Hindlimb muscle (tissue), 1 donor: ENCODE results near the gene PIBF1. TPM values are rescaled to one million over a fixed set of nuclear protein-coding genes. Genes with fewer than 3 reads are reported as not detected.
"Not testable (repeated sequence)": the region's sequence is repeated elsewhere in the genome, so short reads cannot be mapped to it uniquely, and the experiment has no call there.

Source experiments
- DNase-seq: peaks from one replicate; pipeline ENCODE4 v3.0.0-alpha.2; 2013
- polyA plus RNA-seq: library from polyadenylated mRNA; unstranded; fragments of 120-200 nt; gene quantifications from one replicate; pipeline ENCODE4 v1.2.1, GENCODE V29; 2013; ENCODE audit not compliant: insufficient read length

PIBF1 gene
- polyA plus RNA-seq, 1 donor, result 19.1 TPM

DNA sequence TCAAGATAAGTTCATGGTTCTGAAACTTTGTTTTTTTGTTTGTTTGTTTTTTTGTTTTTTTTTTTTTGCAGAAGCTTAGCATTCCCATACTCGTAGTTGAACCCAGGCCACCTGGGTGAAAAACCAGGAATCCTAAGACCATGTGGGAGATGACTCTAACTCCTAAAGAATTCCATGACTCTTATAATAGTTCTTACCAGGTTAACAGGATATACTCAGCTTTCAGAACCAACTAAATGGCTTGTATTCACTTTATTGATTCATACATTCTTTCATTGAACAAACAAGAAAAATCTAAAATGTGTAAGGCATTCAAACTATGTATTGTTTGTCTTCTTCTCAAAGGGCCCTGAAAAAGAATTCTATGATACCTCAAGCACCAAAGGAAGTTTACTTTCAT lies 236.4 kb downstream of the PIBF1 start:
- DNase-seq, result no peak

DNA sequence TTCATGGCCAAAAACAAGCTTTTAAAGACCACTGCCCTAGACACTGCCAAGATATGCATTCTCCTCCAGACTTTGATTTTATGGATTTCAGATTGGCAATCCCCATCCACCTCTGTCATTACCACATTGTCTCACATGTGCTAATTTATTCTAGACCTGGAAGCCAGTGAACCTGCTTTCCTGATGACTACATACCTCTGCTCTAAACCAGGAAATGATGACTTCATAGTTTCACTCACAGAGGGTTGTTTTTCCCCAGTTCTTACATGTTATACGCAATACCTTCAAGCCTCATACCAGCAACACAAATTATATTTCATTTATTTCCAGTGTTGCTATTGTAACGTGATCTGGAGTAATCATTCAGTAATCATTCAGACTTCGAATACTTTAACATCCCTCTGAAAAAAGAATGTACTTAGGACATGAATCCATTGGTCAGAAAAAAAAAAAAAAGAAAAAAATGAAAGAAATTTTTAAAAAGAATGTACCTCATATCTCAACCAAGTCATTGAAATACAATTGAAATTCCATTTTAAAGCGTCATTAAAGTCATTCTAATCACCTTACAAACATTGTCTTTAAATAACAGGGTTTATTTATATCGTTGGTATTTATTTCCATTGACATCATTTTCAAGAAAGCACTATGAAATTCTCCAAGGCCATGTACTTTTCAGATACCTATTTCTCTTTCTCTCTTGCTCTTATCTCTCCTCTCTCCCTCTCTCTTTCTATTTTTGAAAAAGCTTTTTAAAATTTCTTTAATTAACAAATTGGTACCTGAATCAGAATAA lies 243.5 kb downstream of the PIBF1 start:
- no peak for DNase-seq

DNA sequence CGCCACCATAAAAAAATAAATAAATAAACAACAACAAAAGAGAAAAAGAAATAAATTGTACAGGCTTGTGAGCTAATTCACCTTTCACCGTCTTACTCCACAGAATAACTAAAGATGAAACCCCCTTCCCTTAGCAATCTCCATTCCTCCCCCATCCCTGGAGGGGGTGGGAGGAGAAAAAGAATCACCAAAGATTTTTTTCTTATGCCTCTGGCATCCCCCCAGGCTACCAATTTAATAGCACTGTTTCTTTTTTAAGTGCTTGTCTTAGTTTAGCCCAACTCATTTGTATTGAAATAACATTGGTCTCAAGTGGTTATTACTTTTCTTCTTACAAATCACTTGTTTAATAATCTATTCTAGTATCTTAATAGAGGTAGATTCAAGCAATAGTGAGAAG lies 253.0 kb downstream of the PIBF1 start:
- no peak for DNase-seq

DNA sequence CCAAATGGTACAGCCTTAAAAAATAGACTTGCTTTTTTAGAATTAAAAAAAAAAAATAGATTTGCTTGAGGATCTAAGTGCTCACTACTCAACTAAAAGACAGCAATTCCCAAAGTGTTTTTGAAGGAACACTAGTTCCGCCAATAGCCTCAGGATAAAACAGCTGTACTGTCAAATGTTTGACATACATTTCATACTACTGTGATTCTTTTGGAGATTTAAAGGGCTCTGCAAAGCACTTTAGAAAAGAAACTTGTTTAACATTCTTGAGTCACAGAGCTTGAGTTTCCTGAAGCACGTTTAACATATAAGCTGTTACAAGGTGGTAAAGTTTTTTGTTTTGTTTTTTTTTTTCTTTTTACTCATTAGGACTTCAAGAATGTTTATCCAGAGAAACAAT lies 253.7 kb downstream of the PIBF1 start:
- no peak for DNase-seq

DNA sequence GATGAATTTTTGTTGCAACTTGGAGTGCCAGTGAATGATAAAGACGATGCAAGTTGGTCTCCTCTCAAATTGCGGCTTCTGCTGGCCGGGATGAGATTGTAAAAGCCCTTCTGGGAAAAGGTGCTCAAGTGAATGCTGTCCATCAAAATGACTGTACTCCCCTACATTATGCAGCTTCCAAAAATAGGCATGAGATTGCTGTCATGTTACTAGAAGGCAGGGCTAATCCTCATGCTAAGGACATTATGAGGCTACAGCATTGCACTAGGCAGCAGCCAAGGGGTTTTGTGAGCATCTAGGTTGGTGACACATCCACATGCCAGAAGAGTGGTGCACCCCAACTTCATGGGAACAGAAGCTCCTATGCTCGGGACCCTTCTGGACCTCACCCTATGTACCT lies 254.6 kb downstream of the PIBF1 start:
- no peak for DNase-seq

DNA sequence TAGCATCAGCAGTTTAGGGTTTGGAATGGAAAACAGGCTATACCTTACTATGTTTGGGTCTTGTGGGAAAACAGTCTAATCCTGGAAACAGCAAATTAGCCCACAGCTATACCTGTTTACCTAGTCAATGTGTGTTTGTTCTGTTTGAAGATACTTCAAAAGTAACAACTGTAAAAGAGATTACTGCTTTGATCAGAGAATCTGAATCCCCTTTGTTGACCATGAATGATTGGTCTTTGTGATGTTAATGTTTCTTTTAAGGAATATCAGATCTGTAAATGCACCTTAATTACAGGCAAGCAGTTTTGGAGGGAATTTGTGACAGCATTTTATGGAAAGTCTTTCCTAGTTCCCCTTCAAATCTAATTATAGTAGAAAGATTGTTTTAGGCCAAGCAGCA lies 256.1 kb downstream of the PIBF1 start:
- DNase-seq, result no peak

DNA sequence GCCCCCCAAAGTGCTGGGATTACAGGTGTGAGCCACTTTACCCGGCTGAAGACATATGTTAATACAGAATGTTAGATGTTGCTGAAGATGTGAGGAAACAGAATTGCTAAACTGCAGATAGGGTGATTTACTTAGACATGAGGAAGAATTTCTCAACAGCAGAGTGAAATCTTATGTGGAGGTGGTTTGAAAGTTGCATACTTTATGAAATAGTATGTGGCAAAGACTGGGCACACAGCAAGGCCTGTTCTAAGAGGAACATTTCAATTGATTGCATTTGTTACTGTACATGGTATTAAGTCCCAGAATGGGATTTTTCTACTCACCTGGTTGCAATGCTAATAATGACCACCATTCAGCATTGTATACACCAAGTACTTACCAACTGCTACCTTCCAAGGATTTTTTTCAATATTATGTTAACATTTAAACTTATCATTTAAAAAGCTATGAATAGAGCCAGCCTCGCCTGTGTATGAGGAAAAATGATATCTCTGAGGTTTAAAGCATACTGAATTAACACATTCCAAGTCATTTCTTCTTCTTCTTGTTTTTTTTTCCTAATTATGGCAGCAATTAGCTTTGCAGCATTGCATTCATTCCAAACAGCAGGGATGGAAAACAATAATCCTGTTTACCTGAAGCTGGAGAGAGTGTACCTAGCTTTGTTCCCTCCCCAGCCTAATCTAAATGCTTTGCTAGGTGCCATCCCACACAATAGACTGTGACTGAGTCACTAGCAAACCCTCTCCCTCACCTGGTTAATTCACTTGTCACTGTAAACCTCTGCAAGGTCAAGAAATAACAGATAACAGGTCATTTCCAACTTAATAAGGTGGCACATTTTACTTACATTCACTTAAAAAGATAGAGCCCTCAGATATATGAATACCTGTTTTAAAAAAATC lies 257.5 kb downstream of the PIBF1 start:
- no peak for DNase-seq

DNA sequence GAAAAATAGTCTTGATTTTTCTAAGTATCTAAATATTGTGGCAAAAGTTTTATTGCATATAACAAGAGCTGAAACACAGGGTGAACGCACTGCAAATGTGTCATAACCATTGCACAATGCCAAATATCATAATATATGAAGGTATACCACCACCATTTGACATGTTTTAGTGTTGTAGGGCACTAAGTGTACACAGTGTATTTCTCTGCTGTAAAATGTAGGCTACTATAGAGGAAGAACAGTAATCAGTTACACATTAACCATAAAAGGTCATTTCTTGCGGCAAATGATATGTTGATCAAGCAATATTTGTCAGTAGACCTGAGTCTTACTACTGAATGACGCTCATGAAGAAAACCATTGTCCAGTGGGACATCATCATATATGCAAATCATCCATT lies 258.6 kb downstream of the PIBF1 start:
- DNase-seq, result no peak

DNA sequence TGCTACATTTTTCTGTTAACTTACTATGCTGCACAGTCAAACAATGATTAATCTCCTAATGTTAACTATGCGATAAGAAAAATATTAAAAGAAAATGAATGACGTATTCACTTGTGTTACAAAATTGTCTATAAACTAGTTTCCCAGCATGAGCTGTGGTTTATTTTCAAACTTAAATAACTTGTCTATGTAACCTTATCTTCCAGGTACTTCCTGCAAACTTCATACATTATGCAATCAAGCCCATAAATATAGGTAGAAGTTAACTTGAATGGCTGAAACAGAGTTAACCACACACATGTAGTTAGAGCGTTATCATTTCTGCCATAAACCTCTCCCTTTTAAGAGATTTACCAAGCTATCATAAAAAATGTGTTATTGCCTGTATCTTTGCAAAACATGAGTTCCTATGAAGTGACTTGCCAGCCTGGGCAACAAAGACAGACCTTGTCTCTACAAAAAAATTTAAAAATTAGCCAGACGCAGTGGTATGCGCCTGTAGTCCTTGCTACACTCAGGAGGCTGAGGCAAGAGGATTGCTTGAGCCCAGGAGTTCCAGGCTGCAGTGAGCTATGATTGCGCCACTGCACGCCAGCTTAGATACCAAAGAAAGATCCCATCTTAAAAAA lies 259.1 kb downstream of the PIBF1 start:
- no peak for DNase-seq

DNA sequence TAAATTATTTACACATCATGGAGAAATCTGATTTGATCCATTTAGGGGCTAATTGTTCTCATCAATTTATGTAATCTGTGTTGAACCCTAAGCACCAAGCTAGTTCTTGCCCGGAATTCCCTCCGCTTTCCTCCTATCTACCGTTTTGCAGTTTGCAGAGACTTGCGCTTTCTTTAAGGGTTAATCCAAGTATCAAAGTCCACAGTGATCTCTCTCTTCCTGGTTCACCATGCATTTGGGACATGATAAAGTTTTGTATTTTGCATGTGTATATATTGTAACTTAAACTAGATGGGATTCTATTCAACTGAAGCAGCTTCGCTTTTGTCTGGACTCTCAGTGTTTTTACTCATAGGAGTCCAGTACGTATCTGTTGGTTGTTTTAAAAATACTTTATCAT lies 263.1 kb downstream of the PIBF1 start:
- no peak for DNase-seq

DNA sequence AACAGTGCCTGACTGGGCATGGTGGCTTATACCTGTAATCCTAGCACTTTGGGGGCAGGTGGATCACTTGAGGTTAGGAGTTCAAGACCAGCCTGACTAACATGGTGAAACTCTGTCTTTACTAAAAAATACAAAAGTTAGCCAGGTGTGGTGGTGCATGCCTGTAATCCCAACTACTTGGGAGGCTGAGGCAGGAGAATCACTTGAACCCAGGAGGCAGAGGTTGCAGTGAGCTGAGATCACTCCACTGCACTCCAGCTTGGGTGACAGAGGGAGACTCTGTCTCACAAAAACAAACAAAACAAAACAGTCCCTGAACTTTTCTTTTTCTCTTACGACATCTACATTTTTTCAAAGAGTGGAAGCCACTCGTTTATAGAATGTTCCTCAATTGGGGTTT lies 266.7 kb downstream of the PIBF1 start:
- not testable (repeated sequence) for DNase-seq

DNA sequence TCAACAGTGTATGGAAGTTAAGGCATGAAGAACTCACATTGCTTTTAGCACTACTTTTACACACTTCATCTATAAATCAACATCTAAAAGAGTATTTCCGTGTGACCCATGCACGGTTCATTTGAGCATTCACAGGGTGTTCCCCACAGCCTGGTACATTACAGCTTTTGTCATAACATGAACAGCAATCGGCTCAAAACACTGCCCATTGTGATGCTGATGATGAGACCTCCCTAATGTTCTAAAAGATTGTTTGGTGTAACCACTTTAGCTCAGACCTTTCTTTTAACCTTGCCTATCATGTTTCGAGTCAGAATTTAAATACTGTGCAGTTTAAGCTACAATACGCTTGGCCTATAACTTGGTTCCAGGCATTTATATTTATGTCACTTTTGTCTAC lies 272.8 kb downstream of the PIBF1 start:
- DNase-seq, result no peak

DNA sequence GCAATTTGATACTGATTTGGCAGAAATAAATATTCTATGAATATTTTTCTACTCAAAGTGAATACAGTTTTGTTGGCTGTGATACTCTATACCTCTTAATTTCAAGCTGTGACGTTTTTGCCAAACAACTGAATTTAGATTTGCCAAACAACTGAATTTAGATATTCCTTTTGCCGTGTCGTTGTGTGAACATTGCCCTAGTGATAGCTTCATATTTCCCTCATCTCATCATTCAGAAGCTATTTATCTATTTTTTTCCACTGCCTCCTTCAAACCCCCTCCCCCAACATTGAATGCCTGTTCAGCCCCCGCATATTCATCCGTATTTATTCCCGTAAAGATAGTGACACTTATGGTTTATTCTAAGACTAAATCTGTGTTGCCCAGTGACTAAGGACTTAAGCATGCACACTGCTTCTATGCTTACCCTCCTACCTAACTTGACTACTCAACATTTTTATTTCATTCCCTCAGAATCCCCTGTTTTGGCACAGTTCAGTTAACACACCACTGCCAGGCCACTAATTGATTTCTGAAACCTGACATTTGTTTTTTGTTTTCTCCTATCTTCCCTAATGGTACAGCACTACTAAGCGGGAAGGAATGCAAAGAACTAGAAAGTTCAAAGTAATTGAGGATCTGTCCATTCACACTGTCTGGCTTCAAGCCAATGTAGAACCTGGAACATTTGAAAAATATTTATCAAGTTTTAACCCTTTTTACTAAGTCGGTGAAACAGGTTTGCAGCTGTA lies 274.1 kb downstream of the PIBF1 start:
- DNase-seq, result no peak

DNA sequence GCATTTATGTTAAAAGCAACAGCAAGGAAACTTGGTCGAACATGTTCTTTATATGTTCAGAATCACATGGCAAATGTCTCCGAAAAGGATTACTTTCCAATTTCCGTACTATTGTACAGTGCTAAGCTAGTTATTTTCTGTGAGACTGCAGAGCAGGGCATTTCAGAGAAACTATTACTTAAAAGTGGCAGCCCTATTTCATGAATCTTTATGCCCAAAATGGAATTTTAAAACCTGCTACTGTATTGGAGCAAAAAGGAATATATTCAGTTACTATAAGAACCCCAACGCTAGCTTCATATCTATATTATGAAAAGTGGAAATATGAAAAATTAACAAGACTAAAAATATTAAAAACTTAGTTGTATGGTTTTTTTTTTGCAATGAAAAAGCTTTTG lies 274.6 kb downstream of the PIBF1 start:
- DNase-seq, result no peak

DNA sequence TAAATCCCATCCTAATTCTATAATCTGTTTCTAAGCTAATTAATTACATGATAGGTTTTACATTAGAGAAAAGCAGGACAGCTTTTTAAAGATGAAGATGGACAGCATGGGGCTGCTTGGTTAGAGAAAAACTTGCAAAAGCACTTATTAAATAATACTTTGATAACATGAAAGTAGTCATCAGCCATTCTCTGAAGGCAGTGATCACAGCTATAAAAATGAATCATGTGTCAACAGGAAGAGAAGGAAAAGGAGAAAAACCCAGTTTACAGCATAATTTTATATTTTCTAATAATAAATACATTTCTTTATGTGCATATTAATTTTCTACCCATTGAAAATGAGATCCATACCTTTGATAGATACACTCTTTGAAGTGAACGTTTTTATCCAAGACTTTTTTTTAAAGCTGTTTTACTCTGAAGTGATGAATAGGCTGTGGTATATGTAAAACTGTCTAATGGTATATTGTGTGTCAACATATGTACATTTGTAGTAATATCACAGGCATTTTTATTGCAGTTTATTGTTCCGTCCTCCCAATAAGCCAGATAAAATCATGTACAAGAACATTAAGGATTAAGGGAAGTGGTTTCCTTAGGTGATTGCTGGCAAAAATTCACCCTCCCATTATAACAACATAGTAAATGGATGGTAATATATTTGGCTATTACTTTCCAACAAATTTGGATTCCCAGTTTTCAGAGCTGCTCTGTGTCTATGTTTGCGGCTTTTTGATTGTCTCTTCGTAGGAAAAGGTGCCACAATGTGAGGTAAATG lies 275.5 kb downstream of the PIBF1 start:
- no peak for DNase-seq

DNA sequence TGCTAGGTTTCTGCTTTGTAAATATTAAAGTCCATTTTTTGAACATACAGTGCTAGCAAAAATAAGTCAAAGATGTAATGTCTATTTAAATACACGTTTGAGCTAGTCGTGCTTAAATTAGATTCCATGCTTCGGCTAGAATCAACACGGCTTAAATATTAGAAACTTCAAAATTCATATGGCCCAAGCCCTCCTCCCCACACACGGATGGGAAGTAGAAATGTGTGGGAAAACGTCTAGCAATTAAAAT lies 276.1 kb downstream of the PIBF1 start:
- no peak for DNase-seq

DNA sequence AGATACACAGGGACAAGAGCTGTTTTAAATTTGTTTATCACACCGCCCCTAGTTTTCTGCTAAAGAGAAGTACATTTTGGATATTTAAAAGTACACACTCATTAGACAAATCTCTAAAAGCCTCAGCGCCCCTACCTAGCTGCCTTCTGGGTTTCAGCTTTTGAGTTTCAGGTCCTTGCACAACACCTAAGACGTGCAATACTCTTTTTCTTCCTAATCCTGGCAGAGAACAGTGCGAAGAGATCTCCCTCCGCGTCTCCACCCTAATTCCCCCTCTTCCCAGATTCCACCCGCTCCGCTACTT lies 276.5 kb downstream of the PIBF1 start:
- no peak for DNase-seq

DNA sequence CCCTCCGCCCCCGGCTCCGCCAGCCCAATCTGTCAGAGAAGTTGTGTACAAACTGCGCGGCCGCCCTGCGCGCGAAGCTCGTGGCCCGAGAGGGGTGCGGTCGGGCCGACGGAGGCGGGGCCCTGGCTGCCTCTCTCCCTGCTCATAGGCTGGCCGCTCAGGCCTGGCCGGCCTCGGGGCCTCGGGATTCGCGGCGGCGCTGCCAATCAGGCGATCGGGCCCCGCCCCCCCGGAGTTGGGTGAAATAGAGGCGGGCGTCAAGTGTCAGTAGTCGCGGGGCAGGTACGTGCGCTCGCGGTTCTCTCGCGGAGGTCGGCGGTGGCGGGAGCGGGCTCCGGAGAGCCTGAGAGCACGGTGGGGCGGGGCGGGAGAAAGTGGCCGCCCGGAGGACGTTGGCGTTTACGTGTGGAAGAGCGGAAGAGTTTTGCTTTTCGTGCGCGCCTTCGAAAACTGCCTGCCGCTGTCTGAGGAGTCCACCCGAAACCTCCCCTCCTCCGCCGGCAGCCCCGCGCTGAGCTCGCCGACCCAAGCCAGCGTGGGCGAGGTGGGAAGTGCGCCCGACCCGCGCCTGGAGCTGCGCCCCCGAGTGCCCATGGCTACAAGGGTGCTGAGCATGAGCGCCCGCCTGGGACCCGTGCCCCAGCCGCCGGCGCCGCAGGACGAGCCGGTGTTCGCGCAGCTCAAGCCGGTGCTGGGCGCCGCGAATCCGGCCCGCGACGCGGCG lies 277.0 kb downstream of the PIBF1 start, which contains the start of gene KLF5:
KLF5 (plus strand) TSS at position 270 of the 724 bp plus-strand sequence; CDS start at position 593, 323 bp downstream.
- peak; percentile 93 for DNase-seq

DNA sequence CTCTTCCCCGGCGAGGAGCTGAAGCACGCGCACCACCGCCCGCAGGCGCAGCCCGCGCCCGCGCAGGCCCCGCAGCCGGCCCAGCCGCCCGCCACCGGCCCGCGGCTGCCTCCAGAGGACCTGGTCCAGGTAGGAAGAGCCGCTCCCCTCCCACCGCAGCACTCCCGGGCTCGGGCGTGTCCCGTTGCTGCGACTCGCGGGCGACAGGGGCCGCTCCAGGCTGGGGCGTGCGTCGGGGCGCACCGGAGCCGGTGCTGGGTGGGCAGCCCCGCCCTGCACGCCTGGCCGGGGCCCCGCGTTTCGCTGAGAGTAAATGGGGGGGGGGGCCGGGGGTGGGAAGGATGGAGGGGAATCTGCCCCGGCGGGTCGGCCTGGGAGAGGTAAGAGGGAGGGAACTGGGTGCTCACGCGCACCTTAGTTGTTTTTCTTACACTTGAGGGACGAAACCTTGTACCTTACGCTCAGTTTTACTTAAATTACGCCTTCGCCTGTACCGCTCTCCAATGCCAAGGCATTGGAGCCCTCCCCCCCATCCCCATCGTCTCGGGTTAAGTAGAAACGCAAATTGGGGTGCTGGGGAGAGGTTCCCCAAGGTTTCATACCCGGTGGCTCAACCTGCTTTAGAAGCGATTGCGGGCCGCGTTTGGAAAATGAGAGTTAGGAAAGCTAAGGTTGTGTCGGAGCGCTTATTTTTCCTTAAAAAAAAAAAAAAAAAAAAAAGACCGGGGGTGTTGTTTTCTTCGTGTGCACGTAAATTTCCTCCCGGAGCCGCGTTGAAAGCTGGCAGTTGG lies 277.7 kb downstream of the PIBF1 start:
- peak; percentile 38 for DNase-seq
